ENCODE results near the gene STAT6.

- TF ChIP-seq CTCF (IDR thresholded peaks at IDR 0.05) (no peak), POLR2A (IDR thresholded peaks at IDR 0.05) (no peak)
Measured at GRCh38 chr12:57095440-57095839, 15.7 kb downstream of the STAT6 start.

Data from heart left ventricle (tissue), 13 donors.